ENCODE measurements around the gene ATP11B. TPM values are rescaled to one million over a fixed set of nuclear protein-coding genes. Genes with fewer than 3 reads are reported as not detected.

ATP11B gene
- total and polyA plus RNA-seq, 2 of the 8 experiments (the other 6 are each of a cell fraction or from before 2014, with no cell fraction given) = 5.1 to 26.5 TPM

GRCh38 chr3:182802413-182803390 is 9.4 kb downstream of the ATP11B start:
- Histone ChIP-seq H3K23me2 (ENCODE audit: low read depth, low read length) (peaks cover 2% of the 10 kb centered on the region), H2BK15ac (ENCODE audit: low read length) (no peak overlapping the region), H2BK5ac (ENCODE audit: low read depth, low read length) (no peak overlapping the region), H2BK20ac (ENCODE audit: low read length) (no peak overlapping the region), H3K4me3 (ENCODE audit: extremely low read depth in 1 of 4, insufficient read depth in 2 of 4, low read depth in 3 of 4, low read length in 4 of 4) (no peak overlapping the region), H3K4ac (replicated peaks; ENCODE audit: insufficient read length, low read depth, low read length) (no peak overlapping the region), H2AFZ (ENCODE audit: low read length) (no peak overlapping the region), H4K91ac (replicated peaks; ENCODE audit: insufficient read length, low read length) (no peak overlapping the region), H2BK12ac (ENCODE audit: low read depth, low read length) (no peak overlapping the region), H3K4me1 (replicated peaks in 1 of 4; ENCODE audit: control insufficient read depth in 3 of 4, insufficient read depth in 4 of 4, low read length in 3 of 4) (peaks cover 0 to 5% (median 2%) of the 10 kb centered on the region in 4 experiments; a peak in 2 of 7 replicates), H2BK120ac (replicated peaks; ENCODE audit: low read depth, low read length) (no peak overlapping the region), H4K20me1 (replicated peaks in 1 of 2; ENCODE audit: control insufficient read depth in 1 of 2, insufficient read depth in 2 of 2, low read length in 2 of 2) (no peaks in the 10 kb centered on the region), H3K27ac (ENCODE audit: low read depth, low read length) (no peak overlapping the region), H2AK5ac (ENCODE audit: low read depth, low read length) (no peak overlapping the region), H3K27me3 (replicated peaks in 1 of 4; ENCODE audit: control insufficient read depth in 3 of 4, extremely low read depth in 1 of 4, insufficient read depth in 3 of 4, low read length in 3 of 4) (no peaks in the 10 kb centered on the region), H3K4me2 (ENCODE audit: insufficient read depth in 1 of 2, low read depth in 2 of 2, low read length in 2 of 2) (no peak overlapping the region), H3K14ac (ENCODE audit: insufficient read length) (no peak overlapping the region), H3K79me1 (ENCODE audit: low read depth, low read length) (no peaks in the 10 kb centered on the region), H3K23ac (ENCODE audit: insufficient read length) (no peak overlapping the region), H3K18ac (ENCODE audit: extremely low read depth, low read length) (no peak overlapping the region), H3K36me3 (ENCODE audit: control insufficient read depth in 2 of 4, insufficient read depth in 4 of 4, low read length in 3 of 4) (no peaks in the 10 kb centered on the region), H3K56ac (replicated peaks; ENCODE audit: insufficient read length, low read depth, low read length) (no peak overlapping the region), H3K9me3 (ENCODE audit: insufficient read depth in 2 of 2, low read depth in 1 of 2, low read length in 1 of 2) (no peaks in the 10 kb centered on the region), H4K5ac (ENCODE audit: insufficient read length, low read depth, low read length) (no peak overlapping the region), H3K9ac (replicated peaks in 1 of 4; ENCODE audit: extremely low read depth in 1 of 4, low read depth in 3 of 4, low read length in 3 of 4) (no peak overlapping the region), H4K8ac (ENCODE audit: extremely low read depth, insufficient read depth, low read length) (no peak overlapping the region), H3K79me2 (ENCODE audit: control insufficient read depth in 1 of 2, insufficient read depth in 2 of 2, low read length in 2 of 2) (peaks cover 0 to 9% of the 10 kb centered on the region in 2 experiments; a peak in 1 of 4 replicates)
- ChIA-PET CTCF (ENCODE audit: partially characterized antibody) (interaction anchor here (1.0 kb wide), 1 partner anchor 55 kb away, joined by 3 read pairs; no protein-coding TSS in a partner anchor), POLR2A (ENCODE audit: partially characterized antibody) (no interaction called here)
- FAIRE-seq (no peak), DNase-seq (ENCODE audit: low read depth in 1 of 2, low spot score in 2 of 2) (no peak)
- WGBS, 2 experiments (ENCODE audit: extremely low coverage in 1 of 2, insufficient coverage in 1 of 2, insufficient read length in 1 of 2, insufficient replicate concordance in 2 of 2, low coverage in 1 of 2, low lambda C conversion rate in 2 of 2, missing lambda C conversion rate in 1 of 2) = 64% methylated on average over 6 of the region's 6 CpGs; no CpG with 5 or more reads in 1 of the 2 experiments
- TF ChIP-seq CBX5 (IDR thresholded peaks at IDR 0.05; ENCODE audit: low read depth, low read length) (no peak), SUZ12 (IDR thresholded peaks at IDR 0.05; ENCODE audit: low read length) (no peak), JUN (IDR thresholded peaks at IDR 0.05; ENCODE audit: low read depth, low read length) (no peak), SIN3A (conservative IDR thresholded peaks at IDR 0.05 in 1 of 2, IDR thresholded peaks at IDR 0.05 in 1 of 2; ENCODE audit: low read depth in 1 of 2, low read length in 2 of 2) (no peak)

Data from H1 (cell line).